ENCODE data around the gene ATP6V1E1. TPM values are rescaled to one million over a fixed set of nuclear protein-coding genes. Genes with fewer than 3 reads are reported as not detected.

The ATP6V1E1 gene
- total RNA-seq, 2 donors from 2014 or later = 38.1 to 58.7 TPM

GRCh38 chr22:17580441-17581031 lies 48.0 kb downstream of the ATP6V1E1 start:
- H3K27me3 ChIP-seq = no peaks in the 10 kb centered on the region
- H3K27ac ChIP-seq = peak overlapping the region in 1 of 4 donors; percentile 12
- TF ChIP-seq POLR2A (IDR thresholded peaks at IDR 0.05) (no peak), CTCF (IDR thresholded peaks at IDR 0.05) (no peak)
- H3K4me3 ChIP-seq = no peak overlapping the region
- ATAC-seq (peak; percentile 16), DNase-seq (no peak)
- WGBS, 2 donors = 50 to 51% methylated on average over 6 to 15 of the region's 15 CpGs
- intact Hi-C loops (cut with DNase I) = no loop called here
- no peaks in the 10 kb centered on the region for H3K9me3 ChIP-seq
- H3K36me3 ChIP-seq (replicated peaks in 1 of 2; ENCODE audit: insufficient read depth in 1 of 2, low read depth in 2 of 2) = no peaks in the 10 kb centered on the region
- peaks cover 10% of the 10 kb centered on the region for H3K4me1 ChIP-seq

GRCh38 chr22:17579535-17579981 lies 49.0 kb downstream of the ATP6V1E1 start:
- no peaks in the 10 kb centered on the region for H3K9me3 ChIP-seq
- TF ChIP-seq CTCF (IDR thresholded peaks at IDR 0.05) (no peak), POLR2A (IDR thresholded peaks at IDR 0.05) (no peak)
- H3K27me3 ChIP-seq = no peaks in the 10 kb centered on the region
- H3K4me1 ChIP-seq = peaks cover 10% of the 10 kb centered on the region
- DNase-seq (no peak), ATAC-seq (no peak)
- no peak overlapping the region for H3K27ac ChIP-seq
- 88 to 92% methylated on average over 9 to 14 of the region's 14 CpGs for WGBS, 2 donors
- H3K36me3 ChIP-seq (replicated peaks in 1 of 2; ENCODE audit: insufficient read depth in 1 of 2, low read depth in 2 of 2) = no peaks in the 10 kb centered on the region
- intact Hi-C loops (cut with DNase I) = no loop called here
- no peak overlapping the region for H3K4me3 ChIP-seq

GRCh38 chr22:17578136-17578754 lies 50.3 kb downstream of the ATP6V1E1 start:
- H3K4me1 ChIP-seq = peaks cover 10% of the 10 kb centered on the region
- intact Hi-C loops (cut with DNase I) = no loop called here
- no peaks in the 10 kb centered on the region for H3K36me3 ChIP-seq (replicated peaks in 1 of 2; ENCODE audit: insufficient read depth in 1 of 2, low read depth in 2 of 2)
- DNase-seq (peak; percentile 76 to 88 (median 84)), ATAC-seq (peak; percentile 78)
- H3K27me3 ChIP-seq = no peaks in the 10 kb centered on the region
- H3K9me3 ChIP-seq = no peaks in the 10 kb centered on the region
- peak overlapping the region in 3 of 4 donors; percentile 60 to 76 (median 67) for H3K27ac ChIP-seq
- H3K4me3 ChIP-seq = no peak overlapping the region
- TF ChIP-seq POLR2A (IDR thresholded peaks at IDR 0.05) (no peak), CTCF (IDR thresholded peaks at IDR 0.05) (no peak)
- 41 to 56% methylated on average over 9 to 11 of the region's 11 CpGs for WGBS, 2 donors

- Histone ChIP-seq H3K9me3 (no peaks in the 10 kb centered on the region), H3K4me1 (peaks cover 11% of the 10 kb centered on the region), H3K27ac (no peak overlapping the region), H3K4me3 (no peak overlapping the region), H3K27me3 (no peaks in the 10 kb centered on the region), H3K36me3 (replicated peaks in 1 of 2; ENCODE audit: insufficient read depth in 1 of 2, low read depth in 2 of 2) (no peaks in the 10 kb centered on the region)
- intact Hi-C loops (cut with DNase I) = no loop called here
- WGBS, 2 donors = 82 to 88% methylated on average over 6 of the region's 6 CpGs
- ATAC-seq = no peak
- no peak for DNase-seq
- TF ChIP-seq POLR2A (IDR thresholded peaks at IDR 0.05) (no peak), CTCF (IDR thresholded peaks at IDR 0.05) (no peak)
Observed at GRCh38 chr22:17576470-17576869, 52.1 kb downstream of the ATP6V1E1 start.

- no peaks in the 10 kb centered on the region for H3K27me3 ChIP-seq
- TF ChIP-seq POLR2A (IDR thresholded peaks at IDR 0.05) (no peak), CTCF (IDR thresholded peaks at IDR 0.05) (no peak)
- no peak for ATAC-seq
- intact Hi-C loops (cut with DNase I) = no loop called here
- no peaks in the 10 kb centered on the region for H3K9me3 ChIP-seq
- no peak overlapping the region for H3K27ac ChIP-seq
- H3K4me1 ChIP-seq = peaks cover 16% of the 10 kb centered on the region
- 79 to 88% methylated on average over 4 of the region's 4 CpGs for WGBS, 2 donors
- no peaks in the 10 kb centered on the region for H3K36me3 ChIP-seq (replicated peaks in 1 of 2; ENCODE audit: insufficient read depth in 1 of 2, low read depth in 2 of 2)
- no peak overlapping the region for H3K4me3 ChIP-seq
- no peak for DNase-seq
Observed at GRCh38 chr22:17575681-17576080, 52.9 kb downstream of the ATP6V1E1 start.

Data from body of pancreas (tissue), 4 donors.